Aorta (tissue), 5 donors: ENCODE results near the gene KIF3B. TPM values are rescaled to one million over a fixed set of nuclear protein-coding genes. Genes with fewer than 3 reads are reported as not detected.

Experiments
- ATAC-seq: fragments of 200-7000 bp; cut with Tn5 transposase; one replicate; pipeline ENCODE4 v1.9.1; 2022; ENCODE audit warnings: moderate library complexity; ENCODE audit not compliant: low FRiP score
- DNase-seq, 2 donors: peaks; one replicate each; pipeline ENCODE4 v3.0.0-alpha.2; 2020
- H3K27ac ChIP-seq, 2 donors: one replicate each; pipeline ENCODE4 v1.5.1; 2013; ENCODE audit warnings: low read length in 2 of 2, mild to moderate bottlenecking in 2 of 2, moderate library complexity in 2 of 2, control low read depth in 1 of 2, inconsistent platforms in 1 of 2, low read depth in 1 of 2
- H3K27me3 ChIP-seq, 2 donors: one replicate each; pipeline ENCODE4 v1.6.1; 2013; ENCODE audit warnings: control low read depth in 1 of 2, low read length in 1 of 2, mild to moderate bottlenecking in 1 of 2, moderate library complexity in 1 of 2; ENCODE audit not compliant: insufficient read depth in 2 of 2, control insufficient read depth in 1 of 2
- H3K36me3 ChIP-seq, 2 donors: one replicate each; pipeline ENCODE4 v1.6.1; 2013; ENCODE audit warnings: control low read depth in 1 of 2, low read length in 1 of 2, mild to moderate bottlenecking in 1 of 2; ENCODE audit not compliant: insufficient read depth in 2 of 2, control insufficient read depth in 1 of 2
- H3K4me1 ChIP-seq, 2 donors: one replicate each; pipeline ENCODE4 v1.6.1; 2013; ENCODE audit warnings: low read length in 2 of 2, control low read depth in 1 of 2, mild to moderate bottlenecking in 1 of 2, moderate library complexity in 1 of 2; ENCODE audit not compliant: insufficient read depth in 2 of 2, control insufficient read depth in 1 of 2
- H3K4me3 ChIP-seq, 2 donors: one replicate each; pipeline ENCODE4 v1.5.1; 2013; ENCODE audit warnings: low read length in 2 of 2, control low read depth in 1 of 2, mild to moderate bottlenecking in 1 of 2
- H3K9me3 ChIP-seq: one replicate; pipeline ENCODE4 v1.6.1; 2013; ENCODE audit warnings: mild to moderate bottlenecking, low read length; ENCODE audit not compliant: control insufficient read depth
- WGBS, 2 donors: extraction: QIAGEN DNeasy Blood & Tissue Kit; methylation state at CpG; one replicate each; pipeline ENCODE4 v1.1.7; 2013; 5-methylcytosine and 5-hydroxymethylcytosine counted together
- intact Hi-C, 2 donors: fragments of 100-400 bp; cut with DNase I; formaldehyde crosslinking; loops; one replicate each; pipeline versions ENCODE4 v1.14.2 to v1.15.0; 2022
- polyA plus RNA-seq, 2 donors: library from polyadenylated mRNA; stranded (reverse); fragments of 200-250 nt; gene quantifications; one replicate each; pipeline ENCODE4 v1.2.3, GENCODE V29; 2013
- total RNA-seq, 2 donors: library from RNA; stranded (reverse); fragmentation: NEBNext Ultra II Directional; extraction: Animal tissue kit (Norgen Biotek cat#: 25700); gene quantifications; one replicate each; pipeline ENCODE4 v1.2.1, GENCODE V29; 2021
- donor health status: healthy with polysubstance abuse.
- donor health status: Bipolar disorder and iron deficiency.
- donor health status: DM: no; HTN: no; CAD: no.
- donor health status: DM: no; HTN: no; CAD: no.
- donor health status: DM: yes; HTN: yes; CAD: no.

The KIF3B gene
- total and polyA plus RNA-seq, 4 donors, result 12.9 to 28.0 (median 23.2) TPM

DNA sequence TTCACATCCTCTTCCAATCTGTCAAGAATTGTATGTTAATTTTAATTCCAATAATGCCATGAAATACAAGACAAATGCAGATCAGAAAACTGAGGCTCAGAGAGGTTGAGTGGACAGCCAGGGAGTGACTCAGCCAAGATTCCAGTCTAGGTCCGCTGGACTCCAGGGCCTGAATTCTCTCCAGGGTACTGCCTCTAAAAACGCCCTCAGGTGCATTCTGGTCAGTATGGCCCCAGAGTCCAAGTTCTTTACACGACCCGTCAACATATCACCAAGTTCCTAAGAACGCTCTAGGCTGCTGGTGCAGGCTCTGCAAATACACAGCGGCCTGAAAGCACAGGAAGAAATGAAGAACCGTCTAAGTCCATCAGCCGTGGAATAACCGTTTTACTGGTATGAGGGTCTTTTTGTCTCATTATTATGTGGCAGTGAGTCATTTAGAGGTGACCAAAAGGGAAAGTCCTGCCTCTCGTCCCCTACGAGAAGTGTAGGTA is 80.0 kb downstream of the KIF3B start:
- Histone ChIP-seq H3K4me1 (no peaks in the 10 kb centered on the region), H3K36me3 (no peaks in the 10 kb centered on the region), H3K27ac (peak overlapping the region; percentile 37 to 90), H3K9me3 (no peaks in the 10 kb centered on the region), H3K27me3 (no peaks in the 10 kb centered on the region), H3K4me3 (peak overlapping the region; percentile 36 to 80)
- DNase-seq (peak in 1 of 2 donors; percentile 47), ATAC-seq (peak; percentile 27)
- intact Hi-C loops, result loop anchor here (5.0 to 10.0 kb wide), 3 partner anchors 87 to 153 kb away; partner anchors contain the start of genes PLAGL2 (in 1 of the 2) and POFUT1 (in 1 of the 2)
- WGBS, 2 donors, result 0 to 1% methylated on average over 11 of the region's 11 CpGs

- intact Hi-C loops, result loop anchor here (5.0 to 10.0 kb wide), 3 partner anchors 87 to 153 kb away; partner anchors contain the start of genes PLAGL2 (in 1 of the 2) and POFUT1 (in 1 of the 2)
- Histone ChIP-seq H3K36me3 (no peaks in the 10 kb centered on the region), H3K27ac (peak within 1 kb of the TSS; percentile 97 to 98), H3K27me3 (no peaks in the 10 kb centered on the region), H3K4me1 (no peaks in the 10 kb centered on the region), H3K9me3 (no peaks in the 10 kb centered on the region), H3K4me3 (peak within 1 kb of the TSS; percentile 86 to 89)
- DNase-seq, result peak; percentile 99
- WGBS, 2 donors, result 0 to 1% methylated on average over 47 to 83 of the region's 83 CpGs
- ATAC-seq, result peak; percentile 99
Measured at GRCh38 chr20:32357869-32358631, 80.6 kb downstream of the KIF3B start, which contains the start of gene ASXL1. Gene ASXL1 (plus strand): TSS chr20:32358331. CDS start chr20:32358776, 445 bp downstream.

- Histone ChIP-seq H3K4me3 (peak overlapping the region; percentile 86 to 89), H3K27me3 (no peaks in the 10 kb centered on the region), H3K36me3 (no peaks in the 10 kb centered on the region), H3K4me1 (no peaks in the 10 kb centered on the region), H3K27ac (peak overlapping the region in 1 of 2 donors; percentile 98), H3K9me3 (no peaks in the 10 kb centered on the region)
- WGBS, 2 donors, result 0 to 1% methylated on average over 17 to 35 of the region's 35 CpGs
- no peak for DNase-seq
- intact Hi-C loops, result loop anchor here (5.0 to 10.0 kb wide), 3 partner anchors 86 to 154 kb away; partner anchors contain the start of genes PLAGL2 (in 1 of the 2) and POFUT1 (in 1 of the 2)
- ATAC-seq, result no peak
Measured at GRCh38 chr20:32358632-32358882, 81.1 kb downstream of the KIF3B start.

- intact Hi-C loops, result loop anchor here (5.0 to 10.0 kb wide), 3 partner anchors 86 to 154 kb away; partner anchors contain the start of genes PLAGL2 (in 1 of the 2) and POFUT1 (in 1 of the 2)
- Histone ChIP-seq H3K27me3 (no peaks in the 10 kb centered on the region), H3K36me3 (no peaks in the 10 kb centered on the region), H3K4me3 (peak overlapping the region; percentile 86 to 89), H3K27ac (peak overlapping the region; percentile 87 to 98), H3K9me3 (no peaks in the 10 kb centered on the region), H3K4me1 (no peaks in the 10 kb centered on the region)
- 1% methylated on average over 27 to 46 of the region's 46 CpGs for WGBS, 2 donors
- ATAC-seq, result peak; percentile 74
- peak; percentile 84 to 90 for DNase-seq
Measured at GRCh38 chr20:32358883-32359632, 81.6 kb downstream of the KIF3B start.

- WGBS, 2 donors, result 3 to 4% methylated on average over 11 of the region's 11 CpGs
- H3K36me3 ChIP-seq, result no peaks in the 10 kb centered on the region
- H3K9me3 ChIP-seq, result no peaks in the 10 kb centered on the region
- no peaks in the 10 kb centered on the region for H3K4me1 ChIP-seq
- intact Hi-C loops, result loop anchor here (5.0 to 10.0 kb wide), 3 partner anchors 85 to 155 kb away; partner anchors contain the start of genes PLAGL2 (in 1 of the 2) and POFUT1 (in 1 of the 2)
- DNase-seq (no peak), ATAC-seq (no peak)
- H3K27ac ChIP-seq, result peak overlapping the region; percentile 28 to 87
- peak overlapping the region; percentile 86 to 89 for H3K4me3 ChIP-seq
- H3K27me3 ChIP-seq, result no peaks in the 10 kb centered on the region
Measured at GRCh38 chr20:32359633-32360332, 82.3 kb downstream of the KIF3B start.

GRCh38 chr20:32360333-32360634 is 82.8 kb downstream of the KIF3B start:
- WGBS, 2 donors, result 2 to 8% methylated on average over 5 of the region's 5 CpGs
- intact Hi-C loops, result no loop called here
- H3K27me3 ChIP-seq, result no peaks in the 10 kb centered on the region
- DNase-seq (no peak), ATAC-seq (no peak)
- peak overlapping the region; percentile 86 to 89 for H3K4me3 ChIP-seq
- no peak overlapping the region for H3K27ac ChIP-seq
- H3K4me1 ChIP-seq, result no peaks in the 10 kb centered on the region
- no peaks in the 10 kb centered on the region for H3K36me3 ChIP-seq
- H3K9me3 ChIP-seq, result no peaks in the 10 kb centered on the region

- H3K27me3 ChIP-seq, result no peaks in the 10 kb centered on the region
- intact Hi-C loops, result no loop called here
- no peaks in the 10 kb centered on the region for H3K36me3 ChIP-seq
- H3K4me1 ChIP-seq, result peaks cover 0 to 3% of the 10 kb centered on the region in 2 donors
- no peak overlapping the region for H3K27ac ChIP-seq
- no peak overlapping the region for H3K4me3 ChIP-seq
- ATAC-seq (no peak), DNase-seq (no peak)
- H3K9me3 ChIP-seq, result no peaks in the 10 kb centered on the region
- whole genome bisulfite sequencing, 2 donors, result 37 to 47% methylated on average over 4 of the region's 4 CpGs
Measured at GRCh38 chr20:32362901-32363364, 85.5 kb downstream of the KIF3B start.

DNA sequence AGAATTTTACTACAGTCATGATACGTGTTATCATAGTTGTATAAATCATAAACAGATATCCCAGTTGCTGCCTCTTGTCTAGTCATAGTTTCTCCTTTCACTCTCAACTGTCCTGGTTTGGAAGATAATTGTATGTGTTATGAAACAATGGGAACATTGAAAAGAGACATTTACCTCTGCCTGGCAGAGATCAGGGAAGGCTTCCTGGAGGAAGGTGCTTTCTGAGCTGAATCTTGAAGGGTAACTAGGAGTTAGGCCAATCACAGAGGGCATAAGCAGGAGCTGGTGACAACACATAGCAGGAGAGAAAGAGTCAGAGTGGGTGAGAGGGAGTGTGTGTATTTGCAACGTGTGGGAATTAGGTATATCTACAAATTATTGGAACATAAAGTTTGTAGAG is 86.0 kb downstream of the KIF3B start:
- ATAC-seq (no peak), DNase-seq (no peak)
- no peak overlapping the region for H3K27ac ChIP-seq
- intact Hi-C loops, result no loop called here
- no peaks in the 10 kb centered on the region for H3K9me3 ChIP-seq
- no peaks in the 10 kb centered on the region for H3K36me3 ChIP-seq
- no peak overlapping the region for H3K4me3 ChIP-seq
- peaks cover 0 to 3% of the 10 kb centered on the region in 2 donors for H3K4me1 ChIP-seq
- WGBS, 2 donors, result 70 to 72% methylated on average over 2 of the region's 2 CpGs
- H3K27me3 ChIP-seq, result no peaks in the 10 kb centered on the region
